ENCODE measurements around the gene MYT1. TPM values are rescaled to one million over a fixed set of nuclear protein-coding genes. Genes with fewer than 3 reads are reported as not detected.

The MYT1 gene
- total RNA-seq, 1 donor from 2014 or later, result not detected

Other genes starting within 250 kb of the MYT1 start
- gene UCKL1, start 208.0 kb upstream of the MYT1 start, total RNA-seq, result 36.0 TPM
- 18.7 TPM for gene ZNF512B, start 194.5 kb upstream of the MYT1 start, total RNA-seq
- gene SAMD10, start 184.8 kb upstream of the MYT1 start, total RNA-seq, result 2.9 TPM
- 46.3 TPM for gene PRPF6, start 183.3 kb upstream of the MYT1 start, total RNA-seq
- gene C20orf204, start 128.3 kb upstream of the MYT1 start, total RNA-seq, result 0.74 TPM
- 70.5 TPM for gene SOX18, start 114.8 kb upstream of the MYT1 start, total RNA-seq
- gene TCEA2, start 101.3 kb upstream of the MYT1 start, total RNA-seq, result 42.5 TPM
- gene RGS19, start 84.9 kb upstream of the MYT1 start, total RNA-seq, result 29.0 TPM
- gene OPRL1, start 84.4 kb upstream of the MYT1 start, total RNA-seq, result 1.3 TPM
- not detected for gene LKAAEAR1, start 80.1 kb upstream of the MYT1 start, total RNA-seq
- gene NPBWR2, start 56.9 kb upstream of the MYT1 start, total RNA-seq, result not detected
- 33.7 TPM for gene PCMTD2, start 91.3 kb downstream of the MYT1 start, total RNA-seq

Measured in mesenteric fat pad (tissue), 1 donor.